Panc1 (cell line): ENCODE measurements around the gene FGD5. TPM values are rescaled to one million over a fixed set of nuclear protein-coding genes. Genes with fewer than 3 reads are reported as not detected.

Experiments
- ATAC-seq: fragments of 200-7000 bp; cut with Tn5 transposase; 2 replicates; pipeline ENCODE4 v1.9.1; 2020; ENCODE audit warnings: mild to moderate bottlenecking, moderate library complexity
- BruUV-seq: library from RNA; stranded (reverse); fragments of 400-500 nt; replicated peaks from 2 replicates; lab custom pipeline; 2021; lab: Mats Ljungman, UMichigan
- CTCF ChIA-PET: fragments of 300-600 bp; sonication (Branson Sonifier 250); formaldehyde crosslinking; loops from one replicate; lab custom pipeline; 2022; ENCODE audit warnings: antibody characterized with exemption; lab: Charles Lee
- POLR2A ChIA-PET: fragments of 300-600 bp; sonication (Branson Sonifier 250); formaldehyde crosslinking; loops from one replicate; lab custom pipeline; 2022; ENCODE audit warnings: antibody characterized with exemption; lab: Charles Lee
- DNase-seq: peaks from one replicate; pipeline ENCODE4 v3.0.0-alpha.2; 2010; ENCODE audit warnings: low read depth, low spot score
- H3K27ac ChIP-seq: 2 replicates; pipeline ENCODE4 v1.5.1; 2011; ENCODE audit warnings: mild to moderate bottlenecking, low read length, inconsistent platforms
- H3K27me3 ChIP-seq: fragments of 200-500 bp; sonication (Bioruptor generic); 2 replicates; pipeline ENCODE4 v1.6.0; 2014; ENCODE audit warnings: low read length, inconsistent platforms; ENCODE audit not compliant: control insufficient read depth, insufficient read depth
- H3K36me3 ChIP-seq: fragments of 200-500 bp; sonication (Bioruptor generic); 2 replicates; pipeline ENCODE4 v1.5.1; 2014; ENCODE audit warnings: inconsistent platforms, mild to moderate bottlenecking, low read length, moderate library complexity; ENCODE audit not compliant: control insufficient read depth, insufficient read depth
- H3K4me1 ChIP-seq: 2 replicates; pipeline ENCODE4 v1.5.1; 2011; ENCODE audit warnings: inconsistent platforms, mild to moderate bottlenecking, low read length, moderate library complexity; ENCODE audit not compliant: control insufficient read depth, insufficient read depth
- H3K4me3 ChIP-seq, 2 experiments: 2 replicates each; pipeline ENCODE4 v1.5.1; 2011 to 2012; ENCODE audit warnings: low read depth in 2 of 2, low read length in 2 of 2, mild to moderate bottlenecking in 2 of 2, inconsistent platforms in 1 of 2, moderate library complexity in 1 of 2
- H3K9me3 ChIP-seq: fragments of 200-500 bp; sonication (Bioruptor generic); 2 replicates; pipeline ENCODE4 v1.5.1; 2014; ENCODE audit warnings: low read depth, mild to moderate bottlenecking, inconsistent platforms, low read length, moderate library complexity; ENCODE audit not compliant: control insufficient read depth, insufficient read depth
- CTCF ChIP-seq: fragments of 450-650 bp; IDR thresholded peaks from 2 replicates; pipeline ENCODE4 v1.5.1; 2017; ENCODE audit warnings: mild to moderate bottlenecking
- POLR2AphosphoS5 ChIP-seq: IDR thresholded peaks from 2 replicates; pipeline ENCODE4 v1.6.1; 2012; ENCODE audit warnings: mild to moderate bottlenecking, low read depth, low read length, moderate library complexity
- SIN3A ChIP-seq: IDR thresholded peaks from 2 replicates; pipeline ENCODE4 v1.6.1; 2012; ENCODE audit warnings: low read depth, mild to moderate bottlenecking, low read length, moderate library complexity, borderline replicate concordance; ENCODE audit not compliant: insufficient read depth
- TCF7L2 ChIP-seq: IDR thresholded peaks from 2 replicates; pipeline ENCODE4 v1.6.1; 2011; ENCODE audit warnings: mild to moderate bottlenecking, low read depth, low read length, inconsistent platforms
- in situ Hi-C: cut with HindIII; loops from 2 replicates; pipeline ENCODE4 v1.10.0; 2016; ENCODE audit warnings: low sequenced_read_pairs, low pct_unique_long_range_greater_than_20kb
- intact Hi-C: fragments of 100-400 bp; cut with micrococcal nuclease; formaldehyde crosslinking; loops from one replicate; pipeline ENCODE4 v1.10.0; 2022; ENCODE audit not compliant: unreplicated experiment
- total RNA-seq: library from RNA; stranded (reverse); gene quantifications from one replicate; pipeline ENCODE4 v1.2.1, GENCODE V29; 2021; ENCODE audit not compliant: unreplicated experiment
- TF ChIP-seq, protein P1 (sequence below), 2 experiments: IDR thresholded peaks; 2 replicates each; pipeline ENCODE4 v1.6.1; 2011 to 2012; ENCODE audit warnings: low read depth in 2 of 2, control low read depth in 1 of 2, low read length in 1 of 2, mild to moderate bottlenecking in 1 of 2, moderate library complexity in 1 of 2; ENCODE audit not compliant: insufficient read depth in 1 of 2

Gene FGD5
- total RNA-seq, 1 experiment from 2014 or later = 0.77 TPM

GRCh38 chr3:14884665-14885064 lies 65.9 kb downstream of the FGD5 start:
- in situ Hi-C loops = no loop called here
- intact Hi-C loops = no loop called here
- no peak overlapping the region for H3K4me3 ChIP-seq
- no peaks in the 10 kb centered on the region for H3K36me3 ChIP-seq
- H3K27ac ChIP-seq = no peak overlapping the region
- ATAC-seq (no peak), DNase-seq (no peak)
- no peak for TF ChIP-seq POLR2AphosphoS5
- TF ChIP-seq CTCF = no peak
- no peak for TF ChIP-seq SIN3A
- H3K4me1 ChIP-seq = no peaks in the 10 kb centered on the region
- ChIA-PET POLR2A (no interaction called here), CTCF (no interaction called here)
- BruUV-seq = no TSS peak
- no peaks in the 10 kb centered on the region for H3K9me3 ChIP-seq
- H3K27me3 ChIP-seq = no peaks in the 10 kb centered on the region; the same call in 1 of the 2 replicates

DNA sequence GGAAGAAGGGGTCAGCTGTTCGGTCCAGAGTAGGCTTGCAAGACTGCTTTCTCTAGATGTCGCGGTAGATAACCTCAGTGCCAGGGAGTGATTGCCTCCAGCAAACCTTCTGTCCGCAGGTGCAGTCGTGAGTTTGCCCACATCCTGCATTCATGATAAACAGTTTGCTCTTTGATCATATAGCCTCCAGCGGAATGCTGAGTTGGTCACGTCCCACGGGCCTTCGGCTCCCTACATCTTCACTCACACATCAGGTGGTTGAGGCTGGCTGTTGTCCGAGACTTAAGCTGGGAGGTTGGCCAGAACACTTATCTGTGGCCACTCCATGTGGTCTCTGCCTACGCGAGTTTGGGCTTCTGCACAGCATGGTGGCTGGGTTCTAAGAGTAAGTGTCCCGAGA lies 66.5 kb downstream of the FGD5 start:
- TF ChIP-seq, protein P1, sequence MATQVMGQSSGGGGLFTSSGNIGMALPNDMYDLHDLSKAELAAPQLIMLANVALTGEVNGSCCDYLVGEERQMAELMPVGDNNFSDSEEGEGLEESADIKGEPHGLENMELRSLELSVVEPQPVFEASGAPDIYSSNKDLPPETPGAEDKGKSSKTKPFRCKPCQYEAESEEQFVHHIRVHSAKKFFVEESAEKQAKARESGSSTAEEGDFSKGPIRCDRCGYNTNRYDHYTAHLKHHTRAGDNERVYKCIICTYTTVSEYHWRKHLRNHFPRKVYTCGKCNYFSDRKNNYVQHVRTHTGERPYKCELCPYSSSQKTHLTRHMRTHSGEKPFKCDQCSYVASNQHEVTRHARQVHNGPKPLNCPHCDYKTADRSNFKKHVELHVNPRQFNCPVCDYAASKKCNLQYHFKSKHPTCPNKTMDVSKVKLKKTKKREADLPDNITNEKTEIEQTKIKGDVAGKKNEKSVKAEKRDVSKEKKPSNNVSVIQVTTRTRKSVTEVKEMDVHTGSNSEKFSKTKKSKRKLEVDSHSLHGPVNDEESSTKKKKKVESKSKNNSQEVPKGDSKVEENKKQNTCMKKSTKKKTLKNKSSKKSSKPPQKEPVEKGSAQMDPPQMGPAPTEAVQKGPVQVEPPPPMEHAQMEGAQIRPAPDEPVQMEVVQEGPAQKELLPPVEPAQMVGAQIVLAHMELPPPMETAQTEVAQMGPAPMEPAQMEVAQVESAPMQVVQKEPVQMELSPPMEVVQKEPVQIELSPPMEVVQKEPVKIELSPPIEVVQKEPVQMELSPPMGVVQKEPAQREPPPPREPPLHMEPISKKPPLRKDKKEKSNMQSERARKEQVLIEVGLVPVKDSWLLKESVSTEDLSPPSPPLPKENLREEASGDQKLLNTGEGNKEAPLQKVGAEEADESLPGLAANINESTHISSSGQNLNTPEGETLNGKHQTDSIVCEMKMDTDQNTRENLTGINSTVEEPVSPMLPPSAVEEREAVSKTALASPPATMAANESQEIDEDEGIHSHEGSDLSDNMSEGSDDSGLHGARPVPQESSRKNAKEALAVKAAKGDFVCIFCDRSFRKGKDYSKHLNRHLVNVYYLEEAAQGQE (IDR thresholded peaks at IDR 0.05; ENCODE audit: insufficient read depth in 1 of 2, low read depth in 2 of 2, low read length in 1 of 2) = no peak
- TF ChIP-seq TCF7L2 (no peak), CTCF (no peak), POLR2AphosphoS5 (no peak), SIN3A (no peak)
- Histone ChIP-seq H3K4me3 (no peak overlapping the region), H3K36me3 (no peaks in the 10 kb centered on the region), H3K4me1 (no peaks in the 10 kb centered on the region), H3K9me3 (no peaks in the 10 kb centered on the region), H3K27ac (no peak overlapping the region), H3K27me3 (peaks cover 3% of the 10 kb centered on the region)
- no TSS peak for BruUV-seq
- DNase-seq = no peak
- ChIA-PET CTCF (no interaction called here), POLR2A (no interaction called here)
- in situ Hi-C loops (no loop called here), intact Hi-C loops (no loop called here)
- ATAC-seq = no peak
